SK-MEL-5 (cell line): Measurements from ENCODE around the gene F10. TPM values are rescaled to one million over a fixed set of nuclear protein-coding genes. Genes with fewer than 3 reads are reported as not detected.
"Not testable (repeated sequence)": the region's sequence is repeated elsewhere in the genome, so short reads cannot be mapped to it uniquely, and the experiment has no call there.

Source experiments
- DNase-seq: peaks from one replicate; pipeline ENCODE4 v3.0.0-alpha.2; 2016; ENCODE audit warnings: low read depth, low spot score
- in situ Hi-C: cut with HindIII; loops from 2 replicates; pipeline ENCODE4 v1.10.0; 2016; ENCODE audit warnings: low sequenced_read_pairs, high pct_unique_total_duplicates, low pct_unique_long_range_greater_than_20kb
- total RNA-seq: library from RNA; depleted of rRNA; stranded (reverse); fragments of >200 nt; shearing (Covaris generic); gene quantifications from 2 replicates; pipeline ENCODE4 v1.2.3, GENCODE V29; 2014

The F10 gene
- total RNA-seq, 1 experiment from 2014 or later, result not detected

DNA sequence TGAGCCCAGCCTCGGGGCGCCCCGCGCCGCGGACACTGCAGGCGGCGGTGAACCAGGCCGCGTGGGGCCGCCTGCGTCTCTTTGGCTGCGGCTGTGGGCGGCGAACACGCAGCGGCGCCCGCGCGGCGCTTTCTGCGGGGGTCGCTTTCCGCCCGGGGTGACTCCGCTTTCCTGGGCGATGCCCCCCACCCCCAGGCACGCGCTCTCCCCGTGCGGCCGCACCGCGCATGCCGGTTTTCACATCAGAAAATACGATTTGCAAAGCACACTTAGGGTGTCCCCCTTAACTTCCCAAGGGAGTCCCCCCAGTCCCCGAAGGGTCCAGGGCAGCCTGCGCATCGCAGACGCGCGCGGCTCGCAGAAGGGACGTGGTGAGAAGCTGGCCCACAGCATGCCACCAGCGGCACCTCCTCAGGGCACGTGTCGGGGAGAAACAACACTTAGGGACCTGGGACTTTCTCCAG is 11.7 kb upstream of the F10 start:
- in situ Hi-C loops, result no loop called here
- DNase-seq, result no peak

- DNase-seq, in situ Hi-C loops: not testable (repeated sequence)
Observed at GRCh38 chr13:113111821-113112220, 10.8 kb upstream of the F10 start.

- DNase-seq, in situ Hi-C loops: not testable (repeated sequence)
Observed at GRCh38 chr13:113112475-113112874, 10.1 kb upstream of the F10 start.

GRCh38 chr13:113112893-113113845 is 9.4 kb upstream of the F10 start:
- DNase-seq, result no peak

GRCh38 chr13:113113846-113114271 is 8.7 kb upstream of the F10 start:
- in situ Hi-C loops, result no loop called here
- DNase-seq, result no peak

More at GRCh38 chr13:113112893-113113845, 9.4 kb upstream of the F10 start:
- in situ Hi-C loops, result no loop called here

- DNase-seq, result no peak
- in situ Hi-C loops, result no loop called here
Observed at GRCh38 chr13:113114511-113115362, 7.9 kb upstream of the F10 start.

DNA sequence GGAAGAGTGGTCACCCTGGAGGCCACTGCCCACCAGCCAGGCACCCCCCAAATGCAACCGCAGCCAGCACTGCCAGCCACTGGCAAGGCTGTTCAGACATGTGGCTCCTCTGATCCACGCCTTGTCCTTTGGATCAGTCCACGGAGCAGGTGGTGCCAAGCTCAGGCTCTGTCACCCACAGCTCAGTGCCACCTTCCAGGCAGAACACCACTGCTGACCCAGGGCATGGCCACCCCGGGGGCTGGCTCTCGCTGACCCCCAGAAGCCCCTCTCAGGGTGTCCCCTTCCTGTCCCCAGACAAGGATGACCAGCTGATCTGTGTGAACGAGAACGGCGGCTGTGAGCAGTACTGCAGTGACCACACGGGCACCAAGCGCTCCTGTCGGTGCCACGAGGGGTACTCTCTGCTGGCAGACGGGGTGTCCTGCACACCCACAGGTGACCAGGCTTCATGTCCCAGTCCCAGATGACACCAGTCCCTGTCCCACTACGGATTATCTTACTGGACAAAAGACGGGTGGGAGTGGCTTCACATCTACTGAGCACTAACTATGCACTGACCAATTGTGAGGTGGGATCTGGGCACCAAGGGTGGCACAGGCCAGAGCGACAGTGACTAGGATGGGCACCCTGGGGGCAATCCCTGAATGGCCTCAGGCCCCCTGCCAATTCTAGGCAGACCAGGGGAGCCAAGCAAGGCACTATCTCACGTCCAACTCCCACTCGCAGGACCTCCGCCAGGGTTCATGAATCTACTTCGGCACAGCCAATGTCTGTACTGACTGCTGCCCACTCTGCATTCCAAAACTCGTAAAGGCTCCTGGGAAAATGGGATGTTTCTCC is 7.0 kb upstream of the F10 start:
- DNase-seq, result no peak
- in situ Hi-C loops, result no loop called here

GRCh38 chr13:113116206-113116800 is 6.3 kb upstream of the F10 start:
- in situ Hi-C loops, result no loop called here
- DNase-seq, result no peak

GRCh38 chr13:113116871-113117271 is 5.7 kb upstream of the F10 start:
- DNase-seq, result no peak
- in situ Hi-C loops, result no loop called here

- in situ Hi-C loops, result no loop called here
- no peak for DNase-seq
Observed at GRCh38 chr13:113117335-113117872, 5.2 kb upstream of the F10 start.

DNA sequence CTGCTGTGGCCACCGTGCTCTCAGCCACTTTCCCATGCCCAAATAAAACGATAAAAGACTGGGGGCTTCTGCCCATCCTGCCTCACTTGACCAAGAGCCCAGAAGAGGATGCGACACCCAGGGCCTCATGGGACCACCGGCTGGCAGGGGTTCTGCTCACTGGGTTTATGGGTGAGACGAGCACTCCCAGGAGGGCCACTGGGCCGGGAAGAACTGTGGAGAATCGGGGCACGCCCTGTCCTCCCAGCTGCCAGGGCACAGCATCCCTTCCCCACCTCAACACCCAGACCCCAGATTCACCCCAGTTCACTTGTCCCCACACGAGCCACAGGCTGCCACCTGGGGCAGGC is 4.7 kb upstream of the F10 start:
- in situ Hi-C loops, result no loop called here

GRCh38 chr13:113118261-113119021 is 4.2 kb upstream of the F10 start:
- in situ Hi-C loops, result no loop called here
- DNase-seq, result no peak

More for the DNA sequence above, 4.7 kb upstream of the F10 start:
- no peak for DNase-seq

DNA sequence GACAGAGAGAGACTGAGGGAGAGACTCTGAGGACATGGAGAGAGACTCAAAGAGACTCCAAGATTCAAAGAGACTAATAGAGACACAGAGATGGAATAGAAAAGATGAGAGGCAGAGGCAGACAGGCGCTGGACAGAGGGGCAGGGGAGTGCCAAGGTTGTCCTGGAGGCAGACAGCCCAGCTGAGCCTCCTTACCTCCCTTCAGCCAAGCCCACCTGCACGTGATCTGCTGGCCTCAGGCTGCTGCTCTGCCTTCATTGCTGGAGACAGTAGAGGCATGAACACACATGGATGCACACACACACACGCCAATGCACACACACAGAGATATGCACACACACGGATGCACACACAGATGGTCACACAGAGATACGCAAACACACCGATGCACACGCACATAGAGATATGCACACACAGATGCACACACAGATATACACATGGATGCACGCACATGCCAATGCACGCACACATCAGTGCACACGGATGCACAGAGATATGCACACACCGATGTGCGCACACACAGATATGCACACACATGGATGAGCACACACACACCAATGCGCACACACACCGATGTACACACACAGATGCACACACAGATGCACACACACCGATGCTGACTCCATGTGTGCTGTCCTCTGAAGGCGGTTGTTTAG is 3.3 kb upstream of the F10 start:
- no peak for DNase-seq
- in situ Hi-C loops, result no loop called here

GRCh38 chr13:113119822-113120189 is 2.8 kb upstream of the F10 start:
- in situ Hi-C loops, result no loop called here
- DNase-seq, result no peak

DNA sequence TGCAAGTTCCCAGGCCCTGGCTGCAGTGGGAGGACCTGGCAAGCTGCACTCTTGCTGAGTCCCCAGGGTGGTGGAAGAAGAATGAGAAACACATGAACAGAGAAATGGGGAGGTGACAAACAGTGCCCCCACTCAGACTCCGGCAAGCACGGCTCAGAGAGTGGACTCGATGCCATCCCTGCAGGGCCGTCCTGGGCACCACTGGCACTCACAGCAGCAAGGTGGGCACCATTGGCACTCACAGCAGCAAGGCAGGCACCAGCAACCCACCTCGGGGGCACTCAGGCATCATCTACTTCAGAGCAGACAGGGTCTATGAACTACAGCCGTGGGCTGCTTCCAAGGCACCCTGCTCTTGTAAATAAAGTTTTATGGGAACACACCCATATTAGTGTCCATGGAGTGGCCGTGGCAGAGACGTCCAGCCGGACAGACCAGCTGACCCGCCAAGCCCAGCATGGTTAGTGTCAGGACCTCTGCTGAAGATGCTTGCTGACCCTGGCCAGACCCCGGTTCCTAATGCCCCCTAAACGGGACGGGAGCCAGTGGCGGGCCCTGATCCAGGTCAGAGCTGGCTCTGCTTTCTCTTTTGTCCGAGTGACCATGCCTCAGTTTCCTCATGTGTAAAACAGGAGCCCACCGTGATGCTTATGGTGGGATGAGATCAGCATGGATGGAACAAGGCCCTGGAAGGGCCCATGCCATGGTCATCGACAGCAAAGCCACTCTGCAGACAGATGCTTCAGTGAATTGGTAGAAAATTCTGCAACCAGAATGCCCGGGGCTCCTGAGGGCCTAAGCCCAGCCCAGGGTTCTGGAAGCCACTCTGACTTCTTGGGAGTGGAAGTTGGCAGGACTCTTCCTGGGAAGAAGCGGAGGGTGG is 2.1 kb upstream of the F10 start:
- in situ Hi-C loops, result no loop called here
- no peak for DNase-seq
